ENCODE data around the gene MORF4L1.

MORF4L1 gene

DNA sequence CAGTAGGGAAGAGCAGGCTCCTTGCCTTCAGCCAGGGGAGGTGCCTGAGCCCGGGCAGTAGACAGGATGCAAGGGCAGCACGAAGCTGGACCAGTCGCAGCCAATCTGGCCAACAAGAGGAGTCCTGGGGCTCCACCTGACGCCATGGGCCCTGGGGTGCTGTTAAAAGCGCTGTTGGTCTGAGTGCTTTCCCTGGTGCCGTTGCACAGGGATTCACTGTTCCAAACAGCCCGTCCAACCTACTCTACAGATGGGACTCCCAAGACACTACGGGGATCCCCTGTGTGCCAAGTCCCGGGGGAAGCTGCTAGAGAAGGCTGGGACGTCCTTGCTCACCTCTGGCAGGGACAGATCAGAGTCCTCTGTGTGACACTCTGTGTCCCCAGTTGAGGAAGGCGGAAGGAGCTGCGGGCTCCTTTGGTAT, 71.5 kb downstream of the MORF4L1 start:
- DNase-seq = no peak
- peak overlapping the region; percentile 63 for H3K27ac ChIP-seq (ENCODE audit: insufficient read depth, low read length, poor library complexity, severe bottlenecking)
- H3K4me3 ChIP-seq (ENCODE audit: insufficient read depth, low read depth, low read length, poor library complexity, severe bottlenecking) = peak overlapping the region; percentile 66
- H3K27me3 ChIP-seq (replicated peaks; ENCODE audit: control insufficient read depth, insufficient read depth, low read length, poor library complexity, severe bottlenecking) = no peaks in the 10 kb centered on the region
- no peaks in the 10 kb centered on the region for H3K9me3 ChIP-seq (ENCODE audit: control insufficient read depth, low read length)
- no peaks in the 10 kb centered on the region for H3K36me3 ChIP-seq (ENCODE audit: control insufficient read depth, insufficient read depth, low read length)
- peaks cover 8% of the 10 kb centered on the region for H3K4me1 ChIP-seq (ENCODE audit: control insufficient read depth, insufficient read depth, low read length, poor library complexity, severe bottlenecking)

DNA sequence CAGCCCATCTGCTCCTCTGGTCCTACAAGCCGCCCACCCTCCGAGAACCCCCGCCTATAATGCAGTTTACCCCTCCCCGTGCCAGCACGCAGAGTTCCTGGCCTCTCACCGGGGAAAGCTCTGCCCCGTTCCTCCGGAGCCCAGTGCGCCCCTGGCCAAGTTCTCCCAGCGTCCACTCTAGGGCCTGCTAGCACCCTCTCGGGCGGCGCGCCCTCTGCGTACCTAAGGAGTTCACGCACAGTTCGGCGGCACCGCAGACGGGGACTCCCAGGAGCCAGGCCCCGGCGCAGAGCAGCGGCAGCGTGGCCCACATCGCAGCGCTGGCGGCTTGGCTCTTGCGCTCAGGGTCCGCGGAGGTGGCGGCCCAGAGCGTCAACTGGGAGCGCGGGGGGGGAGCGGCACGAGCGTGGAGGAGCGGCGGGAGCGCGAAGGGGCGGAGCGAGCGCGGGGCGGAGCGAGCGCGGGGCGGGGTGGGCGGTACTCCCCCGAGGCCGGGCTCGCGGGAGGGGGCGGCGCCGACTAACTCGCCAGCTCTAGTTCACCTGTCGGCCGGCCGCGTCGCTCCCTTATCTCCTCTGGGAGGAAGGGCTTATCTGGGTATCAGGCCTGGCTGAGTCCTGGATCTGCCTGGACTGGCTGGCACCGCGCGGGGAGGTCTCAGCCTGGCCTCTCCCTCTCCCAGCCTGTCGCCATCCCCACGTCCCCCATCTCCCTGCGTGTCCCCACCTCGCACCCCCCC, 72.1 kb downstream of the MORF4L1 start, which contains the start of gene CTSH:
TSS of gene CTSH (minus strand) at position 378 of the 739 bp plus-strand sequence. CDS start at position 313, 65 bp downstream.
- Histone ChIP-seq H3K4me1 (ENCODE audit: control insufficient read depth, insufficient read depth, low read length, poor library complexity, severe bottlenecking) (peaks cover 3% of the 10 kb centered on the region), H3K9me3 (ENCODE audit: control insufficient read depth, low read length) (no peaks in the 10 kb centered on the region), H3K36me3 (ENCODE audit: control insufficient read depth, insufficient read depth, low read length) (no peaks in the 10 kb centered on the region), H3K4me3 (ENCODE audit: insufficient read depth, low read depth, low read length, poor library complexity, severe bottlenecking) (peak within 1 kb of the TSS; percentile 66), H3K27me3 (replicated peaks; ENCODE audit: control insufficient read depth, insufficient read depth, low read length, poor library complexity, severe bottlenecking) (no peaks in the 10 kb centered on the region), H3K27ac (ENCODE audit: insufficient read depth, low read length, poor library complexity, severe bottlenecking) (peak within 1 kb of the TSS; percentile 63)
- DNase-seq = peak; percentile 70 to 79 (median 77)

DNA sequence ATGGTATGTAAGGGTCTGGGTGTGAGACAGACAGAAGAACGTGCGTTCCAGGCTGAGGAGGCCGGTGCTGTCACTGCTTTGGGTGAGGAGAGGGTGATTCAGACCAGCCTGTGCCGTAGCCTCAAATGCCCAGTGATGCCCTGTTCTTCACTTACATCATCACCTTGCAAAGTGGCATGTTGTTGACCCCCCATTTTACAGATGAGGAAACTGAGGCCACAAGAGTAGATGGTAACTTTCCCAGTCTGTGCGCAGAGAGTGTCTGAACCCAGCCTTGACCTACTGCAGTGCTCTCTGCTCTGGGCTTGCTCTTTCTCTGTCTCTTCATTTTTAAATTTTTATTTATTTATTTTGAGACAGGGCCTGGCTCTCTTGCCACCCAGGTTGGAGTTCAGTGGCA, 73.8 kb downstream of the MORF4L1 start:
- peaks cover 3% of the 10 kb centered on the region for H3K4me1 ChIP-seq (ENCODE audit: control insufficient read depth, insufficient read depth, low read length, poor library complexity, severe bottlenecking)
- H3K27me3 ChIP-seq (replicated peaks; ENCODE audit: control insufficient read depth, insufficient read depth, low read length, poor library complexity, severe bottlenecking) = no peaks in the 10 kb centered on the region
- no peak overlapping the region for H3K27ac ChIP-seq (ENCODE audit: insufficient read depth, low read length, poor library complexity, severe bottlenecking)
- no peaks in the 10 kb centered on the region for H3K9me3 ChIP-seq (ENCODE audit: control insufficient read depth, low read length)
- no peaks in the 10 kb centered on the region for H3K36me3 ChIP-seq (ENCODE audit: control insufficient read depth, insufficient read depth, low read length)
- H3K4me3 ChIP-seq (ENCODE audit: insufficient read depth, low read depth, low read length, poor library complexity, severe bottlenecking) = no peak overlapping the region
- DNase-seq = no peak

DNA sequence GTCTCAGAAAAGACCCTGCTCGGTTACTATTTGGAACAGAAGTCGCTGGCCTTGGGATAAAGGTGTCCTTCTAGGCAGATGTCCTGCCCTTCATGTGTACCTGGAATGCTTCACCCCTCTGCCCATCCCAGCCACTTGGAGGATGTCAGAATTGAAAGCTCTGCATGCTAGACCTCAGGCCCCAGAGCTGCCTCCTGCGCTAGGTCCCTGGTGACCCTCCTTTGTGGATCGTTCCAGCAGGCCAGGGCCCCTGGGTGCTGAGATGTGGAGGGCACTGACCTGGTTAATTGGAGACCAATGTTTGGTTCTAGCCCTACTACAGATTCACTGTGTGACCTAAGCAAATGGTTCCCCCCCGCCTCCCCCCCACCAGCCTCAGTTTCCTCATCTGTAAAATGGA, 74.8 kb downstream of the MORF4L1 start:
- Histone ChIP-seq H3K4me3 (ENCODE audit: insufficient read depth, low read depth, low read length, poor library complexity, severe bottlenecking) (no peak overlapping the region), H3K36me3 (ENCODE audit: control insufficient read depth, insufficient read depth, low read length) (no peaks in the 10 kb centered on the region), H3K4me1 (ENCODE audit: control insufficient read depth, insufficient read depth, low read length, poor library complexity, severe bottlenecking) (peaks cover 3% of the 10 kb centered on the region), H3K27ac (ENCODE audit: insufficient read depth, low read length, poor library complexity, severe bottlenecking) (no peak overlapping the region), H3K27me3 (replicated peaks; ENCODE audit: control insufficient read depth, insufficient read depth, low read length, poor library complexity, severe bottlenecking) (no peaks in the 10 kb centered on the region), H3K9me3 (ENCODE audit: control insufficient read depth, low read length) (no peaks in the 10 kb centered on the region)
- DNase-seq = no peak

All from effector memory CD4-positive, alpha-beta T cell (primary cell).